ENCODE data around the gene PCID2.
A peak's percentile ranks its signal among the peaks of the same experiment; 100 is the strongest.
"Not testable (repeated sequence)": the region's sequence is repeated elsewhere in the genome, so short reads cannot be mapped to it uniquely, and the experiment has no call there.

The PCID2 gene

DNA sequence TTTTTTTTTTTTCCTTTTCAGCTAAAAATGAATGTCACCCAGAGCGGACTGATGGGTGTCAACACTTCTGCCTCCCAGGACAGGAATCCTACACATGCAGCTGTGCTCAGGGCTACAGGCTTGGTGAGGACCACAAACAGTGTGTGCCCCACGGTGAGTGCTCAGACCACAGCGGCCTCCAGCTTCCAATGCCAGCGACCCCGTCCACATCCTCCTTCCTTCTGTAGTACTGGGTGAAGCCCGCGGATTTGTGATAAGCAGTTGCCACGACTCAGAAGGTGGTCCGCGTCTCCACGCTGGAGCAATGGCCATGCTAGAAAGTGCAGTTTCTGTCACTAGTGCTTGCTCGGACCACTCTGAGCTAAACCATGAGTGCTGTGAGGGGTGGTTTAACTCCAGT is 44.0 kb downstream of the PCID2 start:
- no peak for DNase-seq (ENCODE audit: low spot score)

DNA sequence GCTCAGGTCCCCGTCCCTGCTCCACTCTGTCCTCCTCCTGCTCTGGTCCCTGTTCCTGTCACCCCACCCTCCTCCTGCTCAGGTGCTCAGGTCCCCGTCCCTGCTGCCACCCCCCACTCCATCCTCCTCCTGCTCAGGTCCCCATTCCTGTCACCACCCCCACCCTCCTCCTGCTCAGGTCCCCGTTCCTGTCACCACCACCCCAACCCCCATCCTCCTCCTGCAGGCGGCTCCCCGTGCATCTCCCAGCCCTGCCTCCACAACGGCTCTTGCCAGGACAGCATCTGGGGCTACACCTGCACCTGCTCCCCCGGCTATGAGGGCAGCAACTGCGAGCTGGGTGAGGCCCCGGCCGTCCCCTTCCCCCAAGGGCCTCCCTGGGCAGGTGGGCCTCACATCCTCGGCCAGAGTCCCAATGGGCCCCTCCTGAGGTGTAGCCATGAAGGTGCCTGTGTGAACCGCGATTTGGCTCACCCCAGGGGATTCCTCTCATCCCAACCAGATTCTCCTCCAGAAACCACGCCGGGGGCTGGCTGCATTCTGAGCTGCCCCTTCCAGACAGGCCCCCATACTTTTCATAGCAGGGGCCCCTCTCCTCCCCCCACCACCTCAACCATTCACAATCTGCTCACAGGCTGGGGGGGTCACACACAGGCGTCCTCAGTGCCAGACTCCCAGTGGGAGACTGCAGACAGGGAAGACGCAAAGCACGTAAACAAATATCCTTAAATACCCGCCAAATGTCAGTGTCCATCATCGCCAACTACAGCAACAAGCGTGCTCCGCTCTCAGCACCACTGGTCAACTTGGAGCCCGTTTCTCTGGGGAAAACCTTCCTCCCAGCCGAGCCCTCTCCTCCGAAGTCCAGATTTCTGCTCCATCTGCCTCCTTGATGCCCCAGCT is 45.4 kb downstream of the PCID2 start:
- no peak for DNase-seq (ENCODE audit: low spot score)

- DNase-seq (ENCODE audit: low spot score) = not testable (repeated sequence)
These were observed 46.5 kb downstream of the PCID2 start for GRCh38 chr13:113161975-113162374.

DNA sequence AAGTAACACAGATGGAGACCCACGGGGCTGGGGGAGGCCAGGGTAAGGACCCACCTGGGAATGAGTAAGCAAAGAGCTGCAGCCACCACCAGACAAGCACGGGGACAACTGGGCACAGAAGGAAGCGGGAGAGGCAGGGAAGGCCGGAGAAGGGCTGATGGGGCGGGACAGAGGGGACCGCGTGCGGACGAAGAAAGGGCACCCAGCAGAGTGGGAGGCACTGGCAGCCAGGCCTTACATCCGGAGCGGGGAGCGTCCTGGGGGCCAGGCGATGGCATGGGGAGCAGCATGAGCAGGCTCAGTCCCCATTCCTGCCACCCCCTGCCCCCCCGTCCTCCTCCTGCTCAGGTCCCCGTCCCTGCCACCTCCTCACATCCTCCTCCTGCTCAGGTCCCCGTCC is 47.0 kb downstream of the PCID2 start:
- DNase-seq (ENCODE audit: low spot score) = no peak

GRCh38 chr13:113160983-113161382 is 47.5 kb downstream of the PCID2 start:
- DNase-seq (ENCODE audit: low spot score) = no peak

- DNase-seq (ENCODE audit: low spot score) = no peak
These were observed 48.8 kb downstream of the PCID2 start for GRCh38 chr13:113159701-113160100.

DNA sequence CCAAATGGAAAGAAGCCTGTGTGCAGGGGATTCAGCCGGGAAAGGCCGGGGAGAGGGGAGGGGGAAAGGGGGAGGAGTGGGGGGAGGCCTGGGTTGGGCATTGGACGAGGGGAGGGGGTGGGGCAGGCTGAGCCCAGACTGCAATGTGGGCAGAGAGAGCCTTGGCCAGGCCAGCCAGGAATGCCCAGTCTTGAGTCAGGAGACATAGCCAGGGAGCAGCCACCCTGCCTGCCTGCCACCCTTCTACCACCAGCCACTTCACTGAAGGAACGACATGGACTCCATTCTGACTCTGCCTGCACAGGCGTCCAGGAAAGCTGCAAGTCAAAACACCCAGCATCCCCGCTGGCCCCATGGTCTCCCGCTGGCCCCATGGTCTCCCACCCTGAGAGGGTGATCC is 49.5 kb downstream of the PCID2 start:
- DNase-seq (ENCODE audit: low spot score) = no peak

DNA sequence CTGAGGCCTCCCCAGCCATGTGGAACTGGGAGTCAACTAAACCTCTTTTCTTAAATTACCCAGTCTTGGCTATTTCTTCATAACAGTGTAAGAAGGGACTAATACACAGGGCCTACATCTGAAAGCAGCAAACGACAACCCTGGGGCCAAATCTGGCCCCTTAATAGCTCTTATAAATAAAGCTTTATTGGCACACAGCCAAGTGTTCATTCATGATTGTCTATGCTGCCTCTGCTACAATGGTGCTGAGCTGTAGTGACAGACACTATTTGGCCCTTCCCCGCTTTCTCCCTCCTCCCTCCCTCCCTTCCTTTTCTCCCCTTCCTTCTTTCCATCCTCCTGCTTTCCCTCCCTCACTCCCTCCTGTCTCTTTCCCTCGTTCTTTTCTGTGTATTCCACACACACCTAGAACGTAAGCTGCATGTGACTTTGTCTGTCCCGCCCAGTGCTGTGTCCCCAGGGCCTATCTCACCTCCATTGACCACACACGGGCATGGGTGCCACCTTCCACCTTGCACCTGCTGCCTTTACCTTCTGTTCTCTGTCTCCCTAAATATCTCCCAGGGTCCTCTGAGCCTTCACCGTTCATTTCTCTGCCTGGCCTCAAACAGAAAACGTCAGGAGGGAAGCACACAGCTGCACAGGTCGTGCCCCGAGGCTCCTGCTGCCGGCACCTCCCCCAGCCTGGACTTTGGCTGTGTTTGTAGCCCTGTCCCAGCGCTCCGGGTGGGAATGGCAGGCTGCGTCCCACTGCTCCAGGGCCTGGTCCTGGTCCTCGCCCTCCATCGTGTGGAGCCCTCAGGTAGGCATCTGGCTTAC is 50.3 kb downstream of the PCID2 start, which contains the start of gene PROZ:
PROZ (plus strand) TSS at position 720 of the 819 bp plus-strand sequence; CDS start at position 733, 13 bp downstream.
- no peak for DNase-seq (ENCODE audit: low spot score)

DNA sequence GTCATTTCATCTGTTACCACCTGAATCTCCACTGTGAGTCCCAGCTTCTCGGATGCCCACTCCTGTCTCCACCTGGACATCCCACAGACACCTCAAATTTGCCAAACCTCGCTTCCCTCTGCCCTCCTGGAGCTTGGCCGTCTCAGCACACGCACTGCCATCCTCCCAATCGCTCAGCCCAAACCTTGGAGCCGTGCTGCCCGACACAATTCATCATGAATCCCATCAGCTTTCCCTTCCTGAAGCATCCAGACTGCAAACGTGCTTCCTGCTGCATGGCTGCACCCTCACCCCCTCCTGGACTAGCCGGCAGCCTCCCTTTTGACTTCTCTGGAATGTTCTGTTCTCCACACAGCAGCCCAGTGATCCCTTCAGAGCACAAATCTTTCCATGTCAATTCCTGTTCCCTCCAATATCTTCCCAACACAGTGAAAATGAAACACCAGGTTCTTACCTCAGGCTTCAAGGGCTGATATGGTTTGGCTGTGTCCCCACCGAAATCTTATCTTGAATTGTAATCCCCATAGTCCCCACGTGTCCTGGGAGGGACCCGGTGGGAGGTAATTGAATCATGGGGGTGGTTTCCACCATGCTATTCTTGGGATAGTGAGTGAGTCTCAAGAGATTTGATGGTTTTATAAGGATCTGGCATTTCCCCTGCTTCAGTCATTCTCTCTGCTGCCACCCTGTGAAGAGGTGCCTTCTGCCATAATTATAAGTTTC is 51.1 kb downstream of the PCID2 start:
- no peak for DNase-seq (ENCODE audit: low spot score)

GRCh38 chr13:113155982-113156655 is 52.4 kb downstream of the PCID2 start:
- DNase-seq (ENCODE audit: low spot score) = no peak

DNA sequence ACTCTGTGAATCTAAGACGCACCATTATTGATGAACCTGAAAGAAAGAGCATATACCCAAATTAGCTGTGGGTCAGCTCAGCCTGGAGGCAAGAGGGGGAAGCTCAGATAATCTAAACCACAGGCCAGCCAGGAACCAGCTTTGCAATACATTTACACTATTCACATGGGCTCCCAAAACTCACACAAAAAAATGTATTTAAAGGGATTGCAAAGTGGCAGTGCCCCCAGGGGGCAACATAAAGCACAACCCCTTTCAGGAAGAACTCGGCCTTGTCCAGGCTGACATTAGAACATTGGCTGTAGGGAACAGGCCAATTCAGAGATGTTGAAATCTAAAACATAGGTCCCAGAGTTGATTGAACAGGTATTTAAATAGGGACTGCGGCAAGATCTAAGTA is 53.3 kb downstream of the PCID2 start:
- DNase-seq (ENCODE audit: low spot score) = no peak

GRCh38 chr13:113153810-113154748 is 54.4 kb downstream of the PCID2 start:
- peak; percentile 57 for DNase-seq (ENCODE audit: low spot score)

GRCh38 chr13:113152984-113153809 is 55.3 kb downstream of the PCID2 start:
- peak; percentile 24 for DNase-seq (ENCODE audit: low spot score)

DNA sequence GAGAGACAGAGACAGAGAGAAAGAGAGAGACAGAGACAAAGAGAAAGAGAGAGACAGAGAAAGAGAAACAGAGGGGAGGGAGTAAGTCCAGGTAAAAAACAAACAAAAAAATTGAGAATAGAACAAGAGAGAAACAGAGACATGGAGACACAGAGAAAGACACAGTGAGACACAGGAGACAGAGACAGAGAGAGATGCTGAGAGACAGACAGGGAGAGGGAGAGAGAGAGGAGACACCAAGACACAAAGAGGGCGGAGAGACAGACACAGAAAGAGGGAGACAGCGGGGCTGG is 55.8 kb downstream of the PCID2 start:
- DNase-seq (ENCODE audit: low spot score) = no peak

DNA sequence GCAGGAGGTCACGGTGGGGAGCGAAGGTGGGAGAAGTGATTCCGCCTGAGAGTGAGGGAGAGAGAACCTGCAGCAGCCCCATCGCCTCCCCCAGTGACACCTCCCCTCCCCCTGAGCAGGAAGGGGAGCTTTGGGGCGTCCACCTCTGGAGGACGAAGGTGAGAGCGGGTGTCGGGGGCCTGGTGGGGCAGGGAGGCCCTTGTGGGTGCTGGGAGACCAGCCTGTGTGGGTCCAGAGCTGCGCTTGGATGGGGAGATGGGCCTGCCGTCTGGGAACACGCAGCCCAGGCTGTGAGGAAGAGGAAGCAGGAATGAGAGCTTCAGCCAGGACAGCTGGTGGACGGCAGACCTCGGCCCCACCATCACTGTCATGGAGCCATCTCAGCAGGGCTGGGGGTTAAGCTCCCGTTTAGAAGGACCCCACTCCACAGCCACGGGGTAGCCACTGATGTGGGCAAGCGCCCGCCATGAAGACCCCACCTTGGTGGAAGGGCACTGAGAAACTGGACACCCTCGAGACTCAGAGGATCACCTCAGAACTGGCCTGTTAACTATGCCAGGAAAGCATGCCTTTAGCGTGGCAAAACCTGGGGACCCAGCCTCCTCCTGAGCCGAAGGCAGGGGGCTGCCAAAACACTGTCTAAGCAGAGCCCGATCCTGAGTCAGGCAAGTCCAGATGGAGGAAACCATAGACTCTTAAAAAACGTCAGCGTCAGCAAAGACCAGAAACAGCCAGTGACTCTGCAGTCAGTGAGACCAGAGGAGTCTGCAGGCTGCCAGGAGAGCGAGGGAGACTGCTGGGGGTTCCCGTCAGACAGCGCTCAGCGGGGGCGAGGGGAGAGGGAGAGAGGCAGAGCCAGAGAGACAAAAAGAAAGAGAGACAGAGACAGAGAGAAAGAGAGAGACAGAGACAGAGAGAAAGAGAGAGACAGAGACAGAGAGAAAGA is 56.5 kb downstream of the PCID2 start:
- DNase-seq (ENCODE audit: low spot score) = no peak

GRCh38 chr13:113150550-113151365 is 57.7 kb downstream of the PCID2 start:
- no peak for DNase-seq (ENCODE audit: low spot score)

- DNase-seq (ENCODE audit: low spot score) = no peak
These were observed 58.5 kb downstream of the PCID2 start for GRCh38 chr13:113149711-113150549.
